Measurements from ENCODE around the gene B3GNT3.

Gene B3GNT3

GRCh38 chr19:17834350-17835181 lies 39.6 kb downstream of the B3GNT3 start:
- TF ChIP-seq CTCF (IDR thresholded peaks at IDR 0.05) = 0 out of 2 replicates have a peak, but pooled peaks have one; percentile 15
- no peak for TF ChIP-seq ZFX (IDR thresholded peaks at IDR 0.05; ENCODE audit: borderline replicate concordance)

GRCh38 chr19:17835182-17836006 lies 40.5 kb downstream of the B3GNT3 start:
- no peak overlapping the region for H3K27ac ChIP-seq
- TF ChIP-seq CTCF (IDR thresholded peaks at IDR 0.05) = no peak
- no peak for TF ChIP-seq ZFX (IDR thresholded peaks at IDR 0.05; ENCODE audit: borderline replicate concordance)

More at GRCh38 chr19:17834350-17835181, 39.6 kb downstream of the B3GNT3 start:
- no peak overlapping the region for H3K27ac ChIP-seq

- TF ChIP-seq ZFX (IDR thresholded peaks at IDR 0.05; ENCODE audit: borderline replicate concordance) (no peak), CTCF (IDR thresholded peaks at IDR 0.05) (no peak)
- H3K27ac ChIP-seq = no peak overlapping the region
Measured at GRCh38 chr19:17836530-17836929, 41.6 kb downstream of the B3GNT3 start.

GRCh38 chr19:17837972-17838371 lies 43.0 kb downstream of the B3GNT3 start:
- H3K27ac ChIP-seq = no peak overlapping the region
- TF ChIP-seq CTCF (IDR thresholded peaks at IDR 0.05) (no peak), ZFX (IDR thresholded peaks at IDR 0.05; ENCODE audit: borderline replicate concordance) (no peak)

GRCh38 chr19:17840019-17840418 lies 45.1 kb downstream of the B3GNT3 start:
- TF ChIP-seq CTCF (IDR thresholded peaks at IDR 0.05) (no peak), ZFX (IDR thresholded peaks at IDR 0.05; ENCODE audit: borderline replicate concordance) (no peak)
- no peak overlapping the region for H3K27ac ChIP-seq

GRCh38 chr19:17841371-17841809 lies 46.5 kb downstream of the B3GNT3 start:
- peak overlapping the region; percentile 72 for H3K27ac ChIP-seq
- TF ChIP-seq CTCF (IDR thresholded peaks at IDR 0.05) = no peak
